OCI-LY1 (cell line): ENCODE results near the gene SLC2A4RG.

Experiments
- H2AFZ ChIP-seq: fragments of 200-600 bp; sonication (generic), shearing (Covaris generic); 2 replicates; pipeline ENCODE4 v1.6.0; 2014; ENCODE audit warnings: antibody characterized with exemption, mild to moderate bottlenecking, low read length
- H3F3A ChIP-seq: fragments of 200-600 bp; sonication (generic), shearing (Covaris generic); 2 replicates; pipeline ENCODE4 v1.6.0; 2014; ENCODE audit warnings: mild to moderate bottlenecking, antibody characterized with exemption, low read length, moderate library complexity; ENCODE audit not compliant: insufficient read depth
- H3K27ac ChIP-seq: fragments of 200-600 bp; sonication (generic); 2 replicates; pipeline ENCODE4 v1.5.1; 2014; ENCODE audit warnings: low read length, mixed run types, mild to moderate bottlenecking, low read depth; ENCODE audit not compliant: poor library complexity, severe bottlenecking
- H3K27me3 ChIP-seq: fragments of 200-600 bp; sonication (generic); 2 replicates; pipeline ENCODE4 v1.6.0; 2014; ENCODE audit warnings: antibody characterized with exemption, mild to moderate bottlenecking, low read length, moderate library complexity; ENCODE audit not compliant: insufficient read depth
- H3K36me3 ChIP-seq: fragments of 200-600 bp; sonication (generic); 2 replicates; pipeline ENCODE4 v1.6.1; 2014; ENCODE audit warnings: mild to moderate bottlenecking, antibody characterized with exemption, low read length, moderate library complexity, mixed read lengths; ENCODE audit not compliant: insufficient read depth
- H3K4me1 ChIP-seq: fragments of 200-600 bp; sonication (generic); 2 replicates; pipeline ENCODE4 v1.5.1; 2014; ENCODE audit warnings: mild to moderate bottlenecking, low read length, moderate library complexity; ENCODE audit not compliant: insufficient read depth, severe bottlenecking
- H3K4me2 ChIP-seq: fragments of 200-600 bp; sonication (generic), shearing (Covaris generic); 2 replicates; pipeline ENCODE4 v1.6.1; 2014; ENCODE audit warnings: low read length
- H3K4me3 ChIP-seq: fragments of 200-600 bp; sonication (generic); 2 replicates; pipeline ENCODE4 v1.5.1; 2014; ENCODE audit warnings: low read length, low read depth, mild to moderate bottlenecking, mixed read lengths; ENCODE audit not compliant: poor library complexity, severe bottlenecking
- H3K79me2 ChIP-seq: fragments of 200-600 bp; shearing (Covaris generic); 2 replicates; pipeline ENCODE4 v1.6.1; 2016; ENCODE audit warnings: mixed run types, low read length, mixed read lengths; ENCODE audit not compliant: insufficient read depth
- H3K9ac ChIP-seq: fragments of 200-600 bp; sonication (generic), shearing (Covaris generic); 2 replicates; pipeline ENCODE4 v1.6.1; 2014; ENCODE audit warnings: mild to moderate bottlenecking, low read length, mixed read lengths
- H3K9me2 ChIP-seq: fragments of 200-600 bp; sonication (generic), shearing (Covaris generic); 2 replicates; pipeline ENCODE4 v1.6.1; 2014; ENCODE audit warnings: low read depth, mild to moderate bottlenecking, low read length, mixed read lengths
- H3K9me3 ChIP-seq: fragments of 200-600 bp; shearing (Covaris generic); 2 replicates; pipeline ENCODE4 v1.6.1; 2014; ENCODE audit warnings: low read length, mixed read lengths
- H4K20me1 ChIP-seq: fragments of 200-600 bp; sonication (generic), shearing (Covaris generic); 2 replicates; pipeline ENCODE4 v1.6.0; 2016; ENCODE audit warnings: mild to moderate bottlenecking, low read length; ENCODE audit not compliant: insufficient read depth
- EZH2 ChIP-seq: fragments of 200-600 bp; sonication (generic), shearing (Covaris generic); IDR thresholded peaks from 2 replicates; pipeline ENCODE4 v1.8.0; 2017; ENCODE audit warnings: borderline replicate concordance, mixed run types, mild to moderate bottlenecking, antibody characterized with exemption, low read length, moderate library complexity, mixed read lengths
- TF ChIP-seq, protein P1 (sequence below): fragments of 200-600 bp; sonication (generic), shearing (Covaris generic); IDR thresholded peaks from 2 replicates; pipeline ENCODE4 v1.5.1; 2017; ENCODE audit warnings: mild to moderate bottlenecking, antibody characterized with exemption, low read length, moderate library complexity, mixed read lengths

The SLC2A4RG gene

DNA sequence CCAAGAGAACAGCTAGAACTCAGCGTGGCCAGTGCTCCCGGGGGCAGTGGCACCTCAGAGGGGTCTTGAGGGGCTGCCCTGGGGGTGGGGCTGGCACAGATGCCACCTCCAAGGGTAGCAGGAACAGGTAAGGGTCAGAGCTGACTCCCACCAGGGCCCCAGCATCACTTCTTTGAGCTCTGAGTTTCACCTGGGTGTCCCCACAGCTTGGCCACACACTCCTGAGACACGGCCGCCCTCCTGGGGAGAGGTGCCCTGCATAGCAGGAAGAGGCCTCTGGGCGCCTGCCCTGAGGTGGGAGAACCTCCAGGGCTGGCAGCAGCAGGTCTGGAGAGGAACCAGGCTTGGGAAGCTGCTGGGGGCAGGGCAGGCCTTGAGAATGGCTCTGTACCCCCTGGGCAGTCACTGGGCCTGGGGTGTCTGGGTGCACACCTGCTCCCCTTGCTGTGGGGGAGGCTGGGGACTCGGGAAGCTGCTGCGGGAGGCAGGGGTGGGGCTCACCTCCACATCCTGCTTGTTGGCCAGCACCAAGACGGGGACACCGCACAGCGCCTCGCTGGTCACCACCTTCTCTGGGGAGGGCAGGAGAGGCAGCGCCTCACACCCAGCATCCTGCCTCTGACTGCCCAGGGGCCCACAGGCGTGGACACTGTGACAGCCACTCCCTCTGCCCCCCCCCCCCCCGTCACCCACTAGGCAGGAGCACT, 38.1 kb upstream of the SLC2A4RG start:
- no peaks in the 10 kb centered on the region for H3K27me3 ChIP-seq
- H3K4me2 ChIP-seq: no peak overlapping the region
- no peaks in the 10 kb centered on the region for H3K9me3 ChIP-seq
- no peak overlapping the region for H3K4me3 ChIP-seq
- no peaks in the 10 kb centered on the region for H3K9me2 ChIP-seq
- no peaks in the 10 kb centered on the region for H3K79me2 ChIP-seq
- no peak overlapping the region for H3K9ac ChIP-seq
- H3K4me1 ChIP-seq: peaks cover 4% of the 10 kb centered on the region
- no peak overlapping the region for H3K27ac ChIP-seq
- H3F3A ChIP-seq: no peaks in the 10 kb centered on the region
- peaks cover 31% of the 10 kb centered on the region for H3K36me3 ChIP-seq
- TF ChIP-seq, protein P1, sequence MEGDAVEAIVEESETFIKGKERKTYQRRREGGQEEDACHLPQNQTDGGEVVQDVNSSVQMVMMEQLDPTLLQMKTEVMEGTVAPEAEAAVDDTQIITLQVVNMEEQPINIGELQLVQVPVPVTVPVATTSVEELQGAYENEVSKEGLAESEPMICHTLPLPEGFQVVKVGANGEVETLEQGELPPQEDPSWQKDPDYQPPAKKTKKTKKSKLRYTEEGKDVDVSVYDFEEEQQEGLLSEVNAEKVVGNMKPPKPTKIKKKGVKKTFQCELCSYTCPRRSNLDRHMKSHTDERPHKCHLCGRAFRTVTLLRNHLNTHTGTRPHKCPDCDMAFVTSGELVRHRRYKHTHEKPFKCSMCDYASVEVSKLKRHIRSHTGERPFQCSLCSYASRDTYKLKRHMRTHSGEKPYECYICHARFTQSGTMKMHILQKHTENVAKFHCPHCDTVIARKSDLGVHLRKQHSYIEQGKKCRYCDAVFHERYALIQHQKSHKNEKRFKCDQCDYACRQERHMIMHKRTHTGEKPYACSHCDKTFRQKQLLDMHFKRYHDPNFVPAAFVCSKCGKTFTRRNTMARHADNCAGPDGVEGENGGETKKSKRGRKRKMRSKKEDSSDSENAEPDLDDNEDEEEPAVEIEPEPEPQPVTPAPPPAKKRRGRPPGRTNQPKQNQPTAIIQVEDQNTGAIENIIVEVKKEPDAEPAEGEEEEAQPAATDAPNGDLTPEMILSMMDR: no peak
- TF ChIP-seq EZH2: no peak
- no peak overlapping the region for H2AFZ ChIP-seq
- H4K20me1 ChIP-seq: no peaks in the 10 kb centered on the region

DNA sequence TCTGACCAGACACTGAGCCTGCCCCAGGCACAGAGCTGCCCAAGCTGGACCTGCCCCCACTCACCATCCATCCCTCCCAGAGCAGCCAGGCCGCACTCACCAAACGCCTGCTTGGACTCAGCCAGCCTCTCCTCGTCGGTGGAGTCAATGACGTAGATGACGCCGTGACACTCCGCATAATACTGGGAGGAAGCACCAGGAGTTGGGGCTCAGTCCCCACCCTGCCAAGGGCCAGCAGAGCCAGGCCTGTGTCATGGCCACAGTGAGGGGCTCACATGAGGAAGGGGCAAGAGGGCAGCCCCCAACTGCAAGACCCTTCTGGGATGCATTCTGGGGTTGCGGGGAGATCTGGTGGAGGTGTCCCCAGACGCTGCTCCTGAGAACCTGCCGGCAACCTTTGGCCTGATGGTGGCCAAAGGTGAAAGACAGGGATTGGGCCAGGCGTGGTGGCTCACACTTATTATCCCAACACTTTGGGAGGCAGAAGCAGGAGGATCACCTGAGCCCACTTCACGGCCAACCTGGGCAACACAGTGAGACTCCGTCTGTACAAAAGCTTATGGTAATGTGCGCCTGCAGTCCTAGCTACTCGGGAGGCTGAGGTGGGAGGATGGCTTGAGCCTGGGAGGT, 37.4 kb upstream of the SLC2A4RG start:
- no peaks in the 10 kb centered on the region for H3K79me2 ChIP-seq
- no peaks in the 10 kb centered on the region for H3K9me2 ChIP-seq
- no peak overlapping the region for H3K4me2 ChIP-seq
- H3K4me3 ChIP-seq: no peak overlapping the region
- no peaks in the 10 kb centered on the region for H4K20me1 ChIP-seq
- no peaks in the 10 kb centered on the region for H3K9me3 ChIP-seq
- no peak overlapping the region for H2AFZ ChIP-seq
- no peaks in the 10 kb centered on the region for H3F3A ChIP-seq
- no peak overlapping the region for H3K27ac ChIP-seq
- no peak overlapping the region for H3K9ac ChIP-seq
- TF ChIP-seq, protein P1: no peak
- TF ChIP-seq EZH2: no peak
- H3K36me3 ChIP-seq: peaks cover 33% of the 10 kb centered on the region
- peaks cover 10% of the 10 kb centered on the region for H3K4me1 ChIP-seq
- no peaks in the 10 kb centered on the region for H3K27me3 ChIP-seq

DNA sequence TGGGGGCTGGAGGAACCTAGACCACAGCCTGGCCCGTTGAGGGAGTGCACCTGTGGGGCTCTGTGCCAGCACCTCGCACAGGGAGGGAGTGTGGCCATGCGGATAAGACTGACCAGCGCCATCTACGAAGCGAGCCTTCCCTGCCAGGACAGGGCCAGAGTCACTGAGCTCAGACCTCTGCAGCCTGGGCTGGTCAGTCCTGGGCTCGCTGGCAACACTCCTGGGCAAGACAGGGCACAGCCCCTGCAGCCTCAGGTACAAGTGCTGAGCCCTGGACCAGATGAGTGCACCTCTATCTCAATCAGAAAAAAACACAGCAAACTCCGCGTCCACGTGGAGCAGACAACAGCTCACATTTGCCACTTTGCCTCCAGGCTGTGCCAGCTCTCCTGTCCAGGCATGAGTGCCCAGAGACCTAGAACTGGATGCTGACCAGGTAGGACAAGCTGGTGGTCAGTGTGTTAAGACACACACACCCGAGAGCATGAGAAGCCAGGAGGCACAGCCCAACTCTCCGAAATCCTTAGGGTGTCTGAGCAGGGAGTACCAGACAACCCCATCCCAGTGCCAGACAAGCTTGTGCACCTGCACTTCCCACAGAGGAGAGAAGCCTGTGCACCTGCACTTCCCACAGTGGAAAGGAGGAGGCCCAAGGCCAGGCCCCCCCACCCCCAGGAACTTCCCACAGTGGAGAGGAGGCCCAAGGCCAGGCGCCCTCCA, 36.7 kb upstream of the SLC2A4RG start:
- H3K36me3 ChIP-seq: peaks cover 33% of the 10 kb centered on the region
- H3K4me2 ChIP-seq: no peak overlapping the region
- H3F3A ChIP-seq: no peaks in the 10 kb centered on the region
- H4K20me1 ChIP-seq: no peaks in the 10 kb centered on the region
- H2AFZ ChIP-seq: no peak overlapping the region
- no peak overlapping the region for H3K27ac ChIP-seq
- H3K4me3 ChIP-seq: no peak overlapping the region
- H3K9ac ChIP-seq: no peak overlapping the region
- TF ChIP-seq, protein P1: no peak
- TF ChIP-seq EZH2: no peak
- H3K79me2 ChIP-seq: no peaks in the 10 kb centered on the region
- no peaks in the 10 kb centered on the region for H3K27me3 ChIP-seq
- no peaks in the 10 kb centered on the region for H3K9me3 ChIP-seq
- peaks cover 10% of the 10 kb centered on the region for H3K4me1 ChIP-seq
- H3K9me2 ChIP-seq: no peaks in the 10 kb centered on the region
